Breast epithelium (tissue), 4 donors: ENCODE data around the gene TEX2. TPM values are rescaled to one million over a fixed set of nuclear protein-coding genes. Genes with fewer than 3 reads are reported as not detected.

ENCODE experiments used
- DNase-seq, 2 donors: peaks; one replicate each; pipeline ENCODE4 v3.0.0-alpha.2; 2019; ENCODE audit warnings: low spot score in 2 of 2
- H3K27ac ChIP-seq, 2 donors: fragments of 200-600 bp; sonication (generic) in 1 of 2; one replicate each; pipeline ENCODE4 v1.5.1; 2016 to 2019; ENCODE audit warnings: mild to moderate bottlenecking in 1 of 2
- H3K27me3 ChIP-seq, 2 donors: fragments of 200-600 bp; sonication (generic) in 1 of 2; one replicate each; pipeline versions ENCODE4 v1.5.1 to v1.6.0; 2017 to 2019; ENCODE audit warnings: control low read depth in 1 of 2, mild to moderate bottlenecking in 1 of 2
- H3K36me3 ChIP-seq: fragments of 200-600 bp; one replicate; pipeline ENCODE4 v1.5.1; 2019
- H3K4me1 ChIP-seq, 2 donors: fragments of 200-600 bp; sonication (generic); one replicate each; pipeline ENCODE4 v1.5.1; 2016 to 2019; ENCODE audit warnings: control low read depth in 1 of 2
- H3K4me3 ChIP-seq, 3 donors: fragments of 200-600 bp; sonication (generic); 1 replicate in 2 of 3; 2 replicates in 1 of 3; pipeline ENCODE4 v1.5.1; 2016 to 2019; ENCODE audit warnings: mild to moderate bottlenecking in 3 of 3, moderate library complexity in 2 of 3
- H3K9me3 ChIP-seq, 2 donors: fragments of 200-600 bp; sonication (generic) in 1 of 2; one replicate each; pipeline ENCODE4 v1.5.1; 2016 to 2019; ENCODE audit warnings: control low read depth in 1 of 2
- POLR2A ChIP-seq: fragments of 450-650 bp; IDR thresholded peaks from one replicate; pipeline ENCODE4 v1.6.1; 2016; ENCODE audit warnings: antibody characterized with exemption, mild to moderate bottlenecking, moderate library complexity
- POLR2AphosphoS5 ChIP-seq, 3 donors: sonication (generic); formaldehyde crosslinking; IDR thresholded peaks; one replicate each; pipeline ENCODE4 v1.6.1; 2017; ENCODE audit warnings: antibody characterized with exemption in 3 of 3
- intact Hi-C: fragments of 100-400 bp; cut with DNase I; formaldehyde crosslinking; loops from one replicate; pipeline ENCODE4 v1.15.1; 2023; ENCODE audit warnings: low total_unique reads
- total RNA-seq, 3 donors: library from RNA; depleted of rRNA; stranded (reverse); fragments of >200 nt; gene quantifications; one replicate each; pipeline ENCODE4 v1.1.0, GENCODE V29; 2016
- TF ChIP-seq, protein P1 (sequence below), 3 donors: fragments of 450-650 bp; IDR thresholded peaks; one replicate each; pipeline ENCODE4 v1.5.1; 2016 to 2017; ENCODE audit warnings: antibody characterized with exemption in 3 of 3, mild to moderate bottlenecking in 3 of 3, moderate library complexity in 3 of 3

The TEX2 gene
- total RNA-seq, 3 donors from 2014 or later: 47.5 to 70.7 (median 69.6) TPM

GRCh38 chr17:64276961-64277505 is 14.0 kb upstream of the TEX2 start:
- no peak for DNase-seq
- intact Hi-C loops: no loop called here
- H3K4me1 ChIP-seq: no peaks in the 10 kb centered on the region
- H3K9me3 ChIP-seq: no peaks in the 10 kb centered on the region
- no peak overlapping the region for H3K27ac ChIP-seq
- no peaks in the 10 kb centered on the region for H3K27me3 ChIP-seq
- no peak for TF ChIP-seq POLR2A
- TF ChIP-seq POLR2AphosphoS5 (IDR thresholded peaks at IDR 0.05): no peak
- TF ChIP-seq, protein P1, sequence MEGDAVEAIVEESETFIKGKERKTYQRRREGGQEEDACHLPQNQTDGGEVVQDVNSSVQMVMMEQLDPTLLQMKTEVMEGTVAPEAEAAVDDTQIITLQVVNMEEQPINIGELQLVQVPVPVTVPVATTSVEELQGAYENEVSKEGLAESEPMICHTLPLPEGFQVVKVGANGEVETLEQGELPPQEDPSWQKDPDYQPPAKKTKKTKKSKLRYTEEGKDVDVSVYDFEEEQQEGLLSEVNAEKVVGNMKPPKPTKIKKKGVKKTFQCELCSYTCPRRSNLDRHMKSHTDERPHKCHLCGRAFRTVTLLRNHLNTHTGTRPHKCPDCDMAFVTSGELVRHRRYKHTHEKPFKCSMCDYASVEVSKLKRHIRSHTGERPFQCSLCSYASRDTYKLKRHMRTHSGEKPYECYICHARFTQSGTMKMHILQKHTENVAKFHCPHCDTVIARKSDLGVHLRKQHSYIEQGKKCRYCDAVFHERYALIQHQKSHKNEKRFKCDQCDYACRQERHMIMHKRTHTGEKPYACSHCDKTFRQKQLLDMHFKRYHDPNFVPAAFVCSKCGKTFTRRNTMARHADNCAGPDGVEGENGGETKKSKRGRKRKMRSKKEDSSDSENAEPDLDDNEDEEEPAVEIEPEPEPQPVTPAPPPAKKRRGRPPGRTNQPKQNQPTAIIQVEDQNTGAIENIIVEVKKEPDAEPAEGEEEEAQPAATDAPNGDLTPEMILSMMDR (IDR thresholded peaks at IDR 0.05): no peak
- H3K36me3 ChIP-seq: no peaks in the 10 kb centered on the region
- no peak overlapping the region for H3K4me3 ChIP-seq

- intact Hi-C loops: no loop called here
- Histone ChIP-seq H3K4me3 (no peak overlapping the region), H3K36me3 (no peaks in the 10 kb centered on the region), H3K27ac (no peak overlapping the region), H3K4me1 (no peaks in the 10 kb centered on the region), H3K9me3 (peaks cover 0 to 4% of the 10 kb centered on the region in 2 donors), H3K27me3 (no peaks in the 10 kb centered on the region)
- no peak for DNase-seq
- TF ChIP-seq, protein P1 (IDR thresholded peaks at IDR 0.05): no peak
- TF ChIP-seq POLR2AphosphoS5 (IDR thresholded peaks at IDR 0.05): no peak
- no peak for TF ChIP-seq POLR2A
Observed at GRCh38 chr17:64275016-64275415, 12.0 kb upstream of the TEX2 start.

DNA sequence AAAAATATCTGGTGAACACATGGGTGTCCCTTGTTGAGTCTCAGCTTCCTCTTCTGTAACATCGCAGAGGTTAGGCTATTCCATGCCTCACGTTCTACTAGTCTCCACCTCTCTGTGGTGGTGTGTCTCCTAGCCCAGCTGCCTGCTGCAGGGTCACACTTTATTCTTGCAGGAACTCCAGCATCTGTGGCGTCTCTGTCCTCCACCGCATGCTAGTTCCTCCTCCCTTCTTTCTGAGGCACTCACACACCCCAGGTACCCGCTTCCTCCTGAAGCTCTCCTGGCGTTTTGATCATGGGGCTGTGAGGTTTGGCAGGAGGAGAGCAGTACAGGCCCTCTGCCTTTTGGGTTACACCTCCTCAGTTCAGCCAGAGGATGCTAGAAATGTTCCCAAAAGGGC is 9.9 kb upstream of the TEX2 start:
- Histone ChIP-seq H3K4me1 (no peaks in the 10 kb centered on the region), H3K27me3 (no peaks in the 10 kb centered on the region), H3K9me3 (peaks cover 0 to 4% of the 10 kb centered on the region in 2 donors), H3K4me3 (no peak overlapping the region), H3K27ac (no peak overlapping the region), H3K36me3 (no peaks in the 10 kb centered on the region)
- no peak for DNase-seq
- intact Hi-C loops: no loop called here
- TF ChIP-seq, protein P1 (IDR thresholded peaks at IDR 0.05): no peak
- TF ChIP-seq POLR2AphosphoS5 (IDR thresholded peaks at IDR 0.05): no peak
- no peak for TF ChIP-seq POLR2A

DNA sequence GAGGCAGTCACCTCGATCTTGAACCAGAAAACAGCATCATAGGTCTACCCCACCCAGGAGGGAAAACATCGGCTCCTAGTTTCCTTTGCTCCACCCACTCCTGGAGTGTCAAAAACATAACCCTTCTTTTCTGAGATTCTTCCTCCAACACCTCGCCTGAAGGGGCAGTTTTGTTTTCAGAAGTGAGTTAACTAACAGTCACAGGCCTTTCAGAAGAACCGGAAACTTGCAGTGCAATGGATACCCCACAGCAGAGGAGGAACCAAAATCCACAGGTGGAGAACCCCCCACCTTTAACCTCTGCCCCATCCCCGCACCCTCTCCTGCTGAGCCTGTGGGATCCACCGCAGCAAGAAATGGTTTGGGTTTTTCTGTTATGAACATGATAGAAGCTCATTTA is 7.8 kb upstream of the TEX2 start:
- intact Hi-C loops: no loop called here
- H3K4me3 ChIP-seq: no peak overlapping the region
- TF ChIP-seq POLR2A: no peak
- TF ChIP-seq POLR2AphosphoS5 (IDR thresholded peaks at IDR 0.05): no peak
- TF ChIP-seq, protein P1 (IDR thresholded peaks at IDR 0.05): no peak
- no peaks in the 10 kb centered on the region for H3K36me3 ChIP-seq
- no peaks in the 10 kb centered on the region for H3K4me1 ChIP-seq
- H3K27me3 ChIP-seq: no peaks in the 10 kb centered on the region
- no peak overlapping the region for H3K27ac ChIP-seq
- DNase-seq: no peak
- H3K9me3 ChIP-seq: peaks cover 0 to 4% of the 10 kb centered on the region in 2 donors

DNA sequence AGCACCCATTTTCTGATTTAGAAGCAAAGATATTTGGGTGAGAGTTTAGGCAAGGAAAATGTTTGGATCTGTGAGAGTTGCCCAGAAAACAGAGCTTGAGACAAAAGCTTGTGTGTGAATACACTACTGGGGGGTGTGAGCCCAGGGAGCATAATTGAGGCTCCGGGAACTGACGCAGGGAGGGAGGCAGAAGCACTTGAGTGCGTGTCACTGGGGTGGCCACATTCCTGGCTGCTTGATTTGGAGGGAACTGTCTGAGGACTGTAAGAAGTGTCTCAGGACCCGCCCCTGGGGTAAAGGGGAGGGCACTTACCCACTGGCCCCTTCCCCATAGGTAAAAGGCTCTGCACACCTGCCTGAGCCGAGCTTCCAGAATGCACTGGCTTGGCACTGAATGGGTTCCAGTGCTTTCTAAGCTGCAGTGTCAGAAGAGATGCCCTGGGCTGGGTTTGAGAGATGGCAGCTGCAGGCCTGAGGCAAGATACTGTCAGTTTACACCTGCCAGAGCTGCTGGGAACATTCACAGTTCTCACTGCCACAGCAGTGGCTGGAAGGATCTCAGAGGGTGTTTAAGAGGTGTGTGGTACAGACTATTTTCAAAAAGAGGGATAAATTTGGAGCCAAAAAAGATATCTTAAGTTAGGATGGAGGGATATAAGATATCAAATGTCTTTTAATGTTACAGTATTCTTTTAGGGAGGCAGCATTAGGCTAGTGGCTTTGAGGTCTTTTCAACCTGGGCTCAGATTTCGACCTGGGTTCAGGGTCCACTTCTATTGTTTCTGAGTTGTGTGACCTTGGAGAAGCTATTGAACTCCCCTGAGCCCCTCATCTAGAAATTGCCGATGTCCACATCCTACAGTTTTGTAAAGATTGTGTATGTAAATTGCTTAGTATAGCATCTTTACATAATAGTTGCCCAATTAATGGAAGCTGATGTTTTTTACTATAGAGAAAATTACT is 6.9 kb upstream of the TEX2 start:
- peaks cover 0 to 4% of the 10 kb centered on the region in 2 donors for H3K9me3 ChIP-seq
- H3K4me1 ChIP-seq: no peaks in the 10 kb centered on the region
- no peak overlapping the region for H3K27ac ChIP-seq
- H3K36me3 ChIP-seq: no peaks in the 10 kb centered on the region
- TF ChIP-seq POLR2A: no peak
- TF ChIP-seq, protein P1 (IDR thresholded peaks at IDR 0.05): no peak
- TF ChIP-seq POLR2AphosphoS5 (IDR thresholded peaks at IDR 0.05): no peak
- H3K27me3 ChIP-seq: no peaks in the 10 kb centered on the region
- no peak for DNase-seq
- intact Hi-C loops: loop anchor here (10.0 kb wide), 1 partner anchor 125 kb away; no protein-coding TSS in a partner anchor
- no peak overlapping the region for H3K4me3 ChIP-seq
